GM23338 (cell line): ENCODE results near the gene SEC24C. TPM values are rescaled to one million over a fixed set of nuclear protein-coding genes. Genes with fewer than 3 reads are reported as not detected.

Source experiments
- ATAC-seq: fragments of 200-7000 bp; cut with Tn5 transposase; 3 replicates; pipeline ENCODE4 v1.9.1; 2020
- DNase-seq: peaks from one replicate; pipeline ENCODE4 v3.0.0-alpha.2; 2015; ENCODE audit warnings: low spot score
- H2AFZ ChIP-seq: fragments of 200-600 bp; sonication (generic); 2 replicates; pipeline ENCODE4 v1.8.0; 2016; ENCODE audit warnings: antibody characterized with exemption, mild to moderate bottlenecking, moderate library complexity
- H3F3A ChIP-seq: fragments of 200-600 bp; sonication (generic); replicated peaks from 2 replicates; pipeline ENCODE4 v1.8.0; 2017; ENCODE audit warnings: antibody characterized with exemption, mixed run types, low read depth
- H3K27ac ChIP-seq: fragments of 200-600 bp; sonication (generic); 2 replicates; pipeline ENCODE4 v1.6.1; 2016; ENCODE audit warnings: low read depth
- H3K27me3 ChIP-seq: fragments of 200-600 bp; sonication (generic); 2 replicates; pipeline ENCODE4 v1.8.0; 2016; ENCODE audit warnings: mild to moderate bottlenecking, mixed run types, moderate library complexity; ENCODE audit not compliant: insufficient read depth
- H3K36me3 ChIP-seq: fragments of 200-600 bp; sonication (generic); 2 replicates; pipeline ENCODE4 v1.8.0; 2016; ENCODE audit warnings: mild to moderate bottlenecking; ENCODE audit not compliant: insufficient read depth
- H3K4me1 ChIP-seq: fragments of 200-600 bp; sonication (generic); 2 replicates; pipeline ENCODE4 v1.8.0; 2016; ENCODE audit warnings: mild to moderate bottlenecking, moderate library complexity; ENCODE audit not compliant: insufficient read depth
- H3K4me2 ChIP-seq: fragments of 200-600 bp; sonication (generic); 2 replicates; pipeline ENCODE4 v1.7.1; 2017; ENCODE audit warnings: mixed run types
- H3K4me3 ChIP-seq: fragments of 200-600 bp; sonication (generic); 2 replicates; pipeline ENCODE4 v1.6.1; 2016; ENCODE audit warnings: mixed run types
- H3K79me2 ChIP-seq: fragments of 200-600 bp; sonication (generic); replicated peaks from 2 replicates; pipeline ENCODE4 v1.8.0; 2017; ENCODE audit warnings: mild to moderate bottlenecking; ENCODE audit not compliant: insufficient read depth
- H3K9me2 ChIP-seq: fragments of 200-600 bp; sonication (generic); 2 replicates; pipeline ENCODE4 v1.8.0; 2017; ENCODE audit not compliant: insufficient read depth
- H4K20me1 ChIP-seq: fragments of 200-600 bp; sonication (generic); replicated peaks from 2 replicates; pipeline ENCODE4 v1.8.0; 2017; ENCODE audit warnings: mild to moderate bottlenecking; ENCODE audit not compliant: insufficient read depth
- H3K27ac Mint-ChIP-seq: 2 replicates; pipeline ENCODE4 v1.8.0; 2020; ENCODE audit warnings: inconsistent platforms, mild to moderate bottlenecking, moderate library complexity, mixed read lengths
- H3K27me3 Mint-ChIP-seq: 3 replicates; pipeline ENCODE4 v1.8.0; 2022; ENCODE audit warnings: low read depth, mild to moderate bottlenecking, moderate library complexity, mixed read lengths, inconsistent platforms; ENCODE audit not compliant: insufficient read depth, poor library complexity
- H3K36me3 Mint-ChIP-seq: 3 replicates; pipeline ENCODE4 v1.8.0; 2021; ENCODE audit warnings: low read depth, mild to moderate bottlenecking, inconsistent platforms, moderate library complexity, mixed read lengths
- H3K4me1 Mint-ChIP-seq: 3 replicates; pipeline ENCODE4 v1.8.0; 2020; ENCODE audit warnings: mild to moderate bottlenecking, inconsistent platforms, mixed read lengths
- H3K4me3 Mint-ChIP-seq: 3 replicates; pipeline ENCODE4 v1.8.0; 2021; ENCODE audit warnings: moderate library complexity, mild to moderate bottlenecking, inconsistent platforms, mixed read lengths
- H3K9me3 Mint-ChIP-seq: 3 replicates; pipeline ENCODE4 v1.8.0; 2020; ENCODE audit warnings: moderate library complexity, mild to moderate bottlenecking, inconsistent platforms, mixed read lengths
- CREB1 ChIP-seq: fragments of 250-450 bp; sonication (Bioruptor Pico); IDR thresholded peaks from 2 replicates; pipeline ENCODE4 v1.5.0; 2020; ENCODE audit warnings: low read depth, mild to moderate bottlenecking, moderate library complexity
- EZH2 ChIP-seq: fragments of 200-600 bp; sonication (generic); IDR thresholded peaks from one replicate; pipeline ENCODE4 v1.8.0; 2017; ENCODE audit warnings: antibody characterized with exemption, mild to moderate bottlenecking, low read depth; ENCODE audit not compliant: unreplicated experiment
- EZH2phosphoT487 ChIP-seq: fragments of 200-600 bp; sonication (generic); IDR thresholded peaks from one replicate; pipeline ENCODE4 v1.8.1; 2018; ENCODE audit warnings: antibody characterized with exemption; ENCODE audit not compliant: unreplicated experiment
- NANOG ChIP-seq: IDR thresholded peaks from 2 replicates; pipeline ENCODE4 v1.6.1; 2016; ENCODE audit warnings: antibody characterized with exemption, borderline replicate concordance
- polyA plus RNA-seq: library from polyadenylated mRNA; unstranded; fragments of >200 nt; fragmentation: Nextera tagmentation; extraction: Ambion mirVana; gene quantifications from 2 replicates; pipeline ENCODE4 v1.2.1, GENCODE V29; 2016
- total RNA-seq: library from RNA; depleted of rRNA; stranded (reverse); fragments of >200 nt; shearing (Covaris generic); gene quantifications from 2 replicates; pipeline ENCODE4 v1.2.3, GENCODE V29; 2014
- TF ChIP-seq, protein P1 (sequence below): IDR thresholded peaks from 2 replicates; pipeline ENCODE4 v1.6.1; 2016; ENCODE audit warnings: antibody characterized with exemption
- TF ChIP-seq, protein P2 (sequence below): fragments of 250-450 bp; sonication (Bioruptor Pico); IDR thresholded peaks from 2 replicates; pipeline ENCODE4 v1.5.0; 2020; ENCODE audit warnings: mild to moderate bottlenecking, moderate library complexity

The SEC24C gene
- total and polyA plus RNA-seq, 2 experiments from 2014 or later: 16.9 to 64.2 TPM

DNA sequence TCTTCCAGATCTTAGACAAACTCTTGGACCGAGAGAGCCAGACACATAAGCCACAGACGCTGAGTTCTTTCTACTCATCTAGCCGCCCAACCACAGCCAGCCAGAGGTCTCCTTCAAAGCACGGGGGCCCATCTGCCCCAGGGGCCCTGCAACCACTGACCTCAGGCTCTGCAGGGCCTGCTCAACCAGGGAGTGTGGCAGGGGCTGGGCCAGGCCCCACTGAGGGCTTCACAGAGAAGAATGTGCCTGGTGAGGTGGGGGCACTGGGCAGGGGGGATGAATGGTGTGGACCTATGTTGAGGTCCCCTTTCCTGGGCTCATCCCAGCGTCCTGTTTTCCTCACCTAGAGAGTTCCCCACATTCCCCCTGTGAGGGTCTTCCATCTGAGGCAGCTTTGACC is 52.6 kb downstream of the SEC24C start:
- Mint-ChIP-seq H3K36me3 (peaks cover 37% of the 10 kb centered on the region), H3K4me3 (no peak overlapping the region), H3K27me3 (peaks cover 8% of the 10 kb centered on the region), H3K9me3 (no peaks in the 10 kb centered on the region), H3K4me1 (no peaks in the 10 kb centered on the region; the same call in 2 of the 3 replicates), H3K27ac (no peak overlapping the region)
- ATAC-seq: no peak
- H3K9me2 ChIP-seq: no peaks in the 10 kb centered on the region
- no peak overlapping the region for H3K27ac ChIP-seq
- no peak for DNase-seq
- no peak overlapping the region for H2AFZ ChIP-seq
- no peaks in the 10 kb centered on the region for H3K27me3 ChIP-seq
- H3K4me3 ChIP-seq: no peak overlapping the region
- H3K4me1 ChIP-seq: no peaks in the 10 kb centered on the region
- no peaks in the 10 kb centered on the region for H3F3A ChIP-seq
- H4K20me1 ChIP-seq: no peaks in the 10 kb centered on the region; the same call in 1 of the 2 replicates
- H3K36me3 ChIP-seq: no peaks in the 10 kb centered on the region; the same call in 1 of the 2 replicates
- H3K4me2 ChIP-seq: no peak overlapping the region
- H3K79me2 ChIP-seq: no peaks in the 10 kb centered on the region
- no peak for TF ChIP-seq NANOG
- TF ChIP-seq, protein P1, sequence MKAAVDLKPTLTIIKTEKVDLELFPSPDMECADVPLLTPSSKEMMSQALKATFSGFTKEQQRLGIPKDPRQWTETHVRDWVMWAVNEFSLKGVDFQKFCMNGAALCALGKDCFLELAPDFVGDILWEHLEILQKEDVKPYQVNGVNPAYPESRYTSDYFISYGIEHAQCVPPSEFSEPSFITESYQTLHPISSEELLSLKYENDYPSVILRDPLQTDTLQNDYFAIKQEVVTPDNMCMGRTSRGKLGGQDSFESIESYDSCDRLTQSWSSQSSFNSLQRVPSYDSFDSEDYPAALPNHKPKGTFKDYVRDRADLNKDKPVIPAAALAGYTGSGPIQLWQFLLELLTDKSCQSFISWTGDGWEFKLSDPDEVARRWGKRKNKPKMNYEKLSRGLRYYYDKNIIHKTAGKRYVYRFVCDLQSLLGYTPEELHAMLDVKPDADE: no peak
- TF ChIP-seq EZH2phosphoT487: no peak
- TF ChIP-seq EZH2: no peak
- TF ChIP-seq CREB1 (CRISPR knock-in tag): no peak
- TF ChIP-seq, protein P2, sequence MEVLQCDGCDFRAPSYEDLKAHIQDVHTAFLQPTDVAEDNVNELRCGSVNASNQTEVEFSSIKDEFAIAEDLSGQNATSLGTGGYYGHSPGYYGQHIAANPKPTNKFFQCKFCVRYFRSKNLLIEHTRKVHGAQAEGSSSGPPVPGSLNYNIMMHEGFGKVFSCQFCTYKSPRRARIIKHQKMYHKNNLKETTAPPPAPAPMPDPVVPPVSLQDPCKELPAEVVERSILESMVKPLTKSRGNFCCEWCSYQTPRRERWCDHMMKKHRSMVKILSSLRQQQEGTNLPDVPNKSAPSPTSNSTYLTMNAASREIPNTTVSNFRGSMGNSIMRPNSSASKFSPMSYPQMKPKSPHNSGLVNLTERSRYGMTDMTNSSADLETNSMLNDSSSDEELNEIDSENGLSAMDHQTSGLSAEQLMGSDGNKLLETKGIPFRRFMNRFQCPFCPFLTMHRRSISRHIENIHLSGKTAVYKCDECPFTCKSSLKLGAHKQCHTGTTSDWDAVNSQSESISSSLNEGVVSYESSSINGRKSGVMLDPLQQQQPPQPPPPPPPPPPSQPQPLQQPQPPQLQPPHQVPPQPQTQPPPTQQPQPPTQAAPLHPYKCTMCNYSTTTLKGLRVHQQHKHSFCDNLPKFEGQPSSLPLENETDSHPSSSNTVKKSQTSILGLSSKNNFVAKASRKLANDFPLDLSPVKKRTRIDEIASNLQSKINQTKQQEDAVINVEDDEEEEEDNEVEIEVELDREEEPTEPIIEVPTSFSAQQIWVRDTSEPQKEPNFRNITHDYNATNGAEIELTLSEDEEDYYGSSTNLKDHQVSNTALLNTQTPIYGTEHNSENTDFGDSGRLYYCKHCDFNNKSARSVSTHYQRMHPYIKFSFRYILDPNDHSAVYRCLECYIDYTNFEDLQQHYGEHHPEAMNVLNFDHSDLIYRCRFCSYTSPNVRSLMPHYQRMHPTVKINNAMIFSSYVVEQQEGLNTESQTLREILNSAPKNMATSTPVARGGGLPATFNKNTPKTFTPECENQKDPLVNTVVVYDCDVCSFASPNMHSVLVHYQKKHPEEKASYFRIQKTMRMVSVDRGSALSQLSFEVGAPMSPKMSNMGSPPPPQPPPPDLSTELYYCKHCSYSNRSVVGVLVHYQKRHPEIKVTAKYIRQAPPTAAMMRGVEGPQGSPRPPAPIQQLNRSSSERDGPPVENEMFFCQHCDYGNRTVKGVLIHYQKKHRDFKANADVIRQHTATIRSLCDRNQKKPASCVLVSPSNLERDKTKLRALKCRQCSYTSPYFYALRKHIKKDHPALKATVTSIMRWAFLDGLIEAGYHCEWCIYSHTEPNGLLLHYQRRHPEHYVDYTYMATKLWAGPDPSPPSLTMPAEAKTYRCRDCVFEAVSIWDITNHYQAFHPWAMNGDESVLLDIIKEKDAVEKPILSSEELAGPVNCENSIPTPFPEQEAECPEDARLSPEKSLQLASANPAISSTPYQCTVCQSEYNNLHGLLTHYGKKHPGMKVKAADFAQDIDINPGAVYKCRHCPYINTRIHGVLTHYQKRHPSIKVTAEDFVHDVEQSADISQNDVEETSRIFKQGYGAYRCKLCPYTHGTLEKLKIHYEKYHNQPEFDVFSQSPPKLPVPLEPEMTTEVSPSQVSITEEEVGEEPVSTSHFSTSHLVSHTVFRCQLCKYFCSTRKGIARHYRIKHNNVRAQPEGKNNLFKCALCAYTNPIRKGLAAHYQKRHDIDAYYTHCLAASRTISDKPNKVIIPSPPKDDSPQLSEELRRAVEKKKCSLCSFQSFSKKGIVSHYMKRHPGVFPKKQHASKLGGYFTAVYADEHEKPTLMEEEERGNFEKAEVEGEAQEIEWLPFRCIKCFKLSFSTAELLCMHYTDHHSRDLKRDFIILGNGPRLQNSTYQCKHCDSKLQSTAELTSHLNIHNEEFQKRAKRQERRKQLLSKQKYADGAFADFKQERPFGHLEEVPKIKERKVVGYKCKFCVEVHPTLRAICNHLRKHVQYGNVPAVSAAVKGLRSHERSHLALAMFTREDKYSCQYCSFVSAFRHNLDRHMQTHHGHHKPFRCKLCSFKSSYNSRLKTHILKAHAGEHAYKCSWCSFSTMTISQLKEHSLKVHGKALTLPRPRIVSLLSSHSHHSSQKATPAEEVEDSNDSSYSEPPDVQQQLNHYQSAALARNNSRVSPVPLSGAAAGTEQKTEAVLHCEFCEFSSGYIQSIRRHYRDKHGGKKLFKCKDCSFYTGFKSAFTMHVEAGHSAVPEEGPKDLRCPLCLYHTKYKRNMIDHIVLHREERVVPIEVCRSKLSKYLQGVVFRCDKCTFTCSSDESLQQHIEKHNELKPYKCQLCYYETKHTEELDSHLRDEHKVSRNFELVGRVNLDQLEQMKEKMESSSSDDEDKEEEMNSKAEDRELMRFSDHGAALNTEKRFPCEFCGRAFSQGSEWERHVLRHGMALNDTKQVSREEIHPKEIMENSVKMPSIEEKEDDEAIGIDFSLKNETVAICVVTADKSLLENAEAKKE: no peak
